Trophoblast cell (in vitro differentiated cells and primary cell): ENCODE data around the gene OSBPL9.

Experiments used
- DNase-seq, 2 donors: peaks; one replicate each; pipeline ENCODE4 v3.0.0-alpha.2; 2016
- H2AFZ ChIP-seq: 2 replicates; pipeline ENCODE4 v1.6.1; 2013; ENCODE audit warnings: low read length, moderate library complexity, mild to moderate bottlenecking; ENCODE audit not compliant: insufficient read depth, poor library complexity
- H2AK5ac ChIP-seq: 2 replicates; pipeline ENCODE4 v1.6.1; 2013; ENCODE audit warnings: mild to moderate bottlenecking, low read length
- H2BK120ac ChIP-seq: 2 replicates; pipeline ENCODE4 v1.6.1; 2013; ENCODE audit warnings: low read length, mild to moderate bottlenecking, moderate library complexity; ENCODE audit not compliant: insufficient read depth, poor library complexity
- H2BK12ac ChIP-seq: 2 replicates; pipeline ENCODE4 v1.6.1; 2013; ENCODE audit warnings: mild to moderate bottlenecking, low read length, moderate library complexity
- H2BK5ac ChIP-seq: 2 replicates; pipeline ENCODE4 v1.6.1; 2013; ENCODE audit warnings: low read length, low read depth, moderate library complexity, mild to moderate bottlenecking; ENCODE audit not compliant: poor library complexity
- H3K14ac ChIP-seq: 2 replicates; pipeline ENCODE4 v1.6.1; 2013; ENCODE audit warnings: mild to moderate bottlenecking, low read length
- H3K18ac ChIP-seq: 2 replicates; pipeline ENCODE4 v1.6.1; 2013; ENCODE audit warnings: mild to moderate bottlenecking, low read length
- H3K23ac ChIP-seq: 2 replicates; pipeline ENCODE4 v1.6.1; 2013; ENCODE audit warnings: low read length
- H3K27ac ChIP-seq: 2 replicates; pipeline ENCODE4 v1.5.1; 2013; ENCODE audit warnings: low read depth, mild to moderate bottlenecking, inconsistent platforms, low read length, moderate library complexity
- H3K27me3 ChIP-seq: 2 replicates; pipeline ENCODE4 v1.6.1; 2013; ENCODE audit warnings: inconsistent platforms, mild to moderate bottlenecking, low read length, moderate library complexity; ENCODE audit not compliant: insufficient read depth
- H3K36me3 ChIP-seq, 2 experiments: 1 replicate in 1 of 2; 2 replicates in 1 of 2; pipeline ENCODE4 v1.6.1; 2013; ENCODE audit warnings: low read length in 2 of 2, mild to moderate bottlenecking in 2 of 2, moderate library complexity in 1 of 2; ENCODE audit not compliant: insufficient read depth in 2 of 2, control insufficient read depth in 1 of 2
- H3K4ac ChIP-seq: 2 replicates; pipeline ENCODE4 v1.6.1; 2013; ENCODE audit warnings: low read depth, mild to moderate bottlenecking, low read length, moderate library complexity
- H3K4me1 ChIP-seq, 2 experiments: 1 replicate in 1 of 2; 2 replicates in 1 of 2; pipeline ENCODE4 v1.6.1; 2013; ENCODE audit warnings: low read length in 2 of 2, mild to moderate bottlenecking in 2 of 2, moderate library complexity in 1 of 2; ENCODE audit not compliant: insufficient read depth in 2 of 2, control insufficient read depth in 1 of 2
- H3K4me2 ChIP-seq: 2 replicates; pipeline ENCODE4 v1.6.1; 2013; ENCODE audit warnings: inconsistent platforms, mild to moderate bottlenecking, low read length, moderate library complexity
- H3K4me3 ChIP-seq: 2 replicates; pipeline ENCODE4 v1.5.1; 2013; ENCODE audit warnings: mild to moderate bottlenecking, low read depth, low read length, inconsistent platforms
- H3K79me1 ChIP-seq: one replicate; pipeline ENCODE4 v1.6.1; 2013; ENCODE audit warnings: low read length
- H3K79me2 ChIP-seq: 2 replicates; pipeline ENCODE4 v1.6.1; 2013; ENCODE audit warnings: low read length, mild to moderate bottlenecking; ENCODE audit not compliant: control insufficient read depth, insufficient read depth, poor library complexity
- H3K9ac ChIP-seq: 2 replicates; pipeline ENCODE4 v1.6.1; 2013; ENCODE audit warnings: mild to moderate bottlenecking, low read length
- H3K9me3 ChIP-seq: 2 replicates; pipeline ENCODE4 v1.6.1; 2013; ENCODE audit warnings: low read depth, mild to moderate bottlenecking, control low read depth, inconsistent platforms, low read length; ENCODE audit not compliant: insufficient read depth
- H4K12ac ChIP-seq: 2 replicates; pipeline ENCODE4 v1.6.1; 2013; ENCODE audit warnings: low read depth, mild to moderate bottlenecking, low read length, moderate library complexity
- H4K8ac ChIP-seq: 2 replicates; pipeline ENCODE4 v1.6.1; 2013; ENCODE audit warnings: low read depth, mild to moderate bottlenecking, low read length, moderate library complexity
- H4K91ac ChIP-seq: one replicate; pipeline ENCODE4 v1.6.1; 2013; ENCODE audit warnings: low read depth, mild to moderate bottlenecking, low read length, moderate library complexity
- WGBS: extraction: QIAGEN DNeasy Blood & Tissue Kit; methylation state at CpG from one replicate; pipeline ENCODE4 v1.1.7; 2013; ENCODE audit warnings: missing lambda C conversion rate; ENCODE audit not compliant: insufficient read length, insufficient coverage; ENCODE audit errors: extremely low coverage; 5-methylcytosine and 5-hydroxymethylcytosine counted together

The OSBPL9 gene

GRCh38 chr1:51671527-51672325 is 54.8 kb downstream of the OSBPL9 start:
- Histone ChIP-seq H3K14ac (no peak overlapping the region), H3K18ac (no peak overlapping the region), H3K27ac (peak overlapping the region; percentile 81), H3K27me3 (no peaks in the 10 kb centered on the region), H3K4me1 (peaks cover 12 to 19% of the 10 kb centered on the region in 2 experiments), H3K4me3 (no peak overlapping the region), H3K9me3 (no peaks in the 10 kb centered on the region), H2AK5ac (no peak overlapping the region), H4K8ac (no peak overlapping the region), H3K9ac (no peak overlapping the region), H2BK5ac (no peak overlapping the region), H3K36me3 (no peaks in the 10 kb centered on the region), H2BK120ac (no peak overlapping the region), H2BK12ac (peak overlapping the region; percentile 24), H4K91ac (no peak overlapping the region), H3K79me2 (peaks cover 1% of the 10 kb centered on the region), H3K4ac (peak overlapping the region; percentile 47), H3K79me1 (peaks cover 9% of the 10 kb centered on the region), H3K4me2 (no peak overlapping the region), H4K12ac (no peak overlapping the region), H3K23ac (no peak overlapping the region), H2AFZ (no peak overlapping the region)
- no peak for DNase-seq
- 100% methylated on average over 1 of the region's 4 CpGs for WGBS

- Histone ChIP-seq H3K4me1 (peaks cover 12 to 17% of the 10 kb centered on the region in 2 experiments), H3K27me3 (no peaks in the 10 kb centered on the region), H3K18ac (no peak overlapping the region), H3K79me2 (peaks cover 7% of the 10 kb centered on the region), H2AK5ac (no peak overlapping the region), H2BK12ac (no peak overlapping the region), H3K4ac (no peak overlapping the region), H4K91ac (no peak overlapping the region), H2BK120ac (no peak overlapping the region), H3K9ac (no peak overlapping the region), H3K4me2 (no peak overlapping the region), H3K27ac (peak overlapping the region; percentile 22), H4K8ac (no peak overlapping the region), H3K79me1 (peaks cover 11% of the 10 kb centered on the region), H3K23ac (no peak overlapping the region), H3K9me3 (peaks cover 3% of the 10 kb centered on the region), H4K12ac (no peak overlapping the region), H2BK5ac (no peak overlapping the region), H3K36me3 (no peaks in the 10 kb centered on the region), H3K14ac (no peak overlapping the region), H2AFZ (no peak overlapping the region), H3K4me3 (no peak overlapping the region)
- 100% methylated on average over 1 of the region's 1 CpG for WGBS
- DNase-seq = no peak
Measured at GRCh38 chr1:51673279-51673678, 56.4 kb downstream of the OSBPL9 start.

DNA sequence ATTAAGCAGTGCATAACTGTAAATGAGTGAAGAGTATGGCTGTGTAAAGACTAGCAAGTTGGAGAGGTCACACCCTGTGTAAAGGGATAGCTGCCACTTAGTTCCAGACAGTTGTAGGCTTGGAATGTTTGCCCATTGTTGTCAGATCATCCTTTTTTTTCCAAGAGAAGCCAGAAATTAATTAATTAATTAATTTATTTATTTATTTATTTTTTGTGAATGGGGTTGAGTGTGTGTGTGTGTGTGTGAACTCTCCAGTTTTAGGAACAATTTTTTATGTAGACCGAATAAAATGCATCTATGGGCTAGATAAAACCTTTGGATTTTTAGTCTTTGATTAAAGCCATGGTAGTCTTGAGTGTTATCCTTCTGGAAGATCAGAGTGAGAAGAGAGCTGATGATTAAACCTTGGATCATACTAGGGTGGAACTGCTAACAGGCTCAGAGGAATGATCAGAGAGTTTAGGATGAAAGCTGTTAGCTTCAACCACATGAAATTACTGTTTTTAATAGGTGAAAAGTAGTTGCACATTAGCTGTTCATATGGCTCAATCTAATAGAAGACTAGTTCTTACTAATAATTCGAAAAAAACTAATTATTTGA is 58.4 kb downstream of the OSBPL9 start:
- Histone ChIP-seq H3K4ac (peak overlapping the region; percentile 6), H3K4me3 (no peak overlapping the region), H3K9me3 (peaks cover 3% of the 10 kb centered on the region), H3K79me2 (peaks cover 6% of the 10 kb centered on the region), H3K27me3 (no peaks in the 10 kb centered on the region), H3K79me1 (peaks cover 6% of the 10 kb centered on the region), H4K91ac (no peak overlapping the region), H3K4me1 (peaks cover 2 to 9% of the 10 kb centered on the region in 2 experiments), H3K27ac (no peak overlapping the region), H3K23ac (no peak overlapping the region), H3K18ac (no peak overlapping the region), H3K4me2 (no peak overlapping the region), H4K8ac (no peak overlapping the region), H2BK120ac (no peak overlapping the region), H3K9ac (no peak overlapping the region), H4K12ac (no peak overlapping the region), H3K14ac (no peak overlapping the region), H2AK5ac (no peak overlapping the region), H3K36me3 (peaks cover 0 to 1% of the 10 kb centered on the region in 2 experiments), H2BK12ac (no peak overlapping the region), H2AFZ (no peak overlapping the region), H2BK5ac (no peak overlapping the region)
- DNase-seq = no peak
- no CpG with 5 or more reads among the region's 2 CpGs for WGBS

DNA sequence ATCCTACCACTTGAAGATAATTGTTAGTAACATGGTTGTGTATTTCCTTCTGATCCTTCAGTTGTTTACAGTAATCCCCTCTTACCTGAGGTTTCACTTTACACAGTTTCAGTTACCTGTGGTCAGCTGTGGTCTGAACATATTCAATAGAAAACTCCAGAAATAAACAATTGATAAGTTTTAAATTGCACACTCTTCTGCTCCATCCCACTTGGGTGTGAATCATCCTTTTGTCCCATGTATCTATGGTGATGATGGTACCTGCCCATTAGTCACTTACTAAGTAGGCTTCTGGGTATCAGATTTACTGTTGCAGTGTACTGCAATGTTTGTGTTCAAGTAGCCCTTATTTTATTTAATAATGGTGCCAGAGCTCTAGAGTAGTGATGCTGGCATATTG is 62.5 kb downstream of the OSBPL9 start:
- peak in 1 of 2 donors; percentile 34 for DNase-seq
- Histone ChIP-seq H3K14ac (no peak overlapping the region), H2BK5ac (no peak overlapping the region), H3K36me3 (peaks cover 0 to 1% of the 10 kb centered on the region in 2 experiments), H3K4me2 (no peak overlapping the region), H3K27ac (no peak overlapping the region), H4K8ac (no peak overlapping the region), H3K4me3 (no peak overlapping the region), H2BK120ac (no peak overlapping the region), H3K9me3 (peaks cover 3% of the 10 kb centered on the region), H3K27me3 (no peaks in the 10 kb centered on the region), H3K9ac (no peak overlapping the region), H4K91ac (no peak overlapping the region), H2AFZ (no peak overlapping the region), H3K4me1 (peaks cover 0 to 3% of the 10 kb centered on the region in 2 experiments), H3K18ac (no peak overlapping the region), H3K4ac (no peak overlapping the region), H3K79me1 (peaks cover 4% of the 10 kb centered on the region), H2BK12ac (no peak overlapping the region), H4K12ac (no peak overlapping the region), H3K79me2 (peaks cover 10% of the 10 kb centered on the region), H2AK5ac (no peak overlapping the region), H3K23ac (no peak overlapping the region)
